Measurements from ENCODE around the gene OGN.

DNA sequence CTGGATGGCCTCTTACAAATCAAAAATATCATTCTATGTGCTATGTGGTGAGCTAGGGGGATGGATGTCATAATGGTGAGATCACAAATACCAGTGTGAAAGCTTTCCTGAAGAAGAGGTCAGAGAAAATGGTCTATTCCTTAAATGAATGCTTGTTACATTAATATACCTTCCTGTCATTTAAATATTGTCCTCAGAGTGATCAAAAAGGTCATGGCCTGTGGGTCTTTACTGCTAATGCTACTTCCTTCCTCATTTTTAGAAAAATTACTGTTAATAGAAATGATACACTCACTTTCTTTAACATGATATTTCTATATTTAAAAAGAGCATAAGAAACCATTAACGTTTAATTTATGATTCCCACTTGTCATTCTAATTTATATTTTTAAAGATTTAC is 10.2 kb upstream of the OGN start:
- TF ChIP-seq POLR2AphosphoS5 (IDR thresholded peaks at IDR 0.05; ENCODE audit: low read depth, low read length) (no peak), TAF1 (IDR thresholded peaks at IDR 0.05; ENCODE audit: borderline replicate concordance, insufficient read depth, low read length) (no peak), FOXP2 (optimal IDR thresholded peaks at IDR 0.05; ENCODE audit: borderline replicate concordance, extremely low read depth, extremely low read length, insufficient read depth) (no peak)
- TF ChIP-seq, protein P1, sequence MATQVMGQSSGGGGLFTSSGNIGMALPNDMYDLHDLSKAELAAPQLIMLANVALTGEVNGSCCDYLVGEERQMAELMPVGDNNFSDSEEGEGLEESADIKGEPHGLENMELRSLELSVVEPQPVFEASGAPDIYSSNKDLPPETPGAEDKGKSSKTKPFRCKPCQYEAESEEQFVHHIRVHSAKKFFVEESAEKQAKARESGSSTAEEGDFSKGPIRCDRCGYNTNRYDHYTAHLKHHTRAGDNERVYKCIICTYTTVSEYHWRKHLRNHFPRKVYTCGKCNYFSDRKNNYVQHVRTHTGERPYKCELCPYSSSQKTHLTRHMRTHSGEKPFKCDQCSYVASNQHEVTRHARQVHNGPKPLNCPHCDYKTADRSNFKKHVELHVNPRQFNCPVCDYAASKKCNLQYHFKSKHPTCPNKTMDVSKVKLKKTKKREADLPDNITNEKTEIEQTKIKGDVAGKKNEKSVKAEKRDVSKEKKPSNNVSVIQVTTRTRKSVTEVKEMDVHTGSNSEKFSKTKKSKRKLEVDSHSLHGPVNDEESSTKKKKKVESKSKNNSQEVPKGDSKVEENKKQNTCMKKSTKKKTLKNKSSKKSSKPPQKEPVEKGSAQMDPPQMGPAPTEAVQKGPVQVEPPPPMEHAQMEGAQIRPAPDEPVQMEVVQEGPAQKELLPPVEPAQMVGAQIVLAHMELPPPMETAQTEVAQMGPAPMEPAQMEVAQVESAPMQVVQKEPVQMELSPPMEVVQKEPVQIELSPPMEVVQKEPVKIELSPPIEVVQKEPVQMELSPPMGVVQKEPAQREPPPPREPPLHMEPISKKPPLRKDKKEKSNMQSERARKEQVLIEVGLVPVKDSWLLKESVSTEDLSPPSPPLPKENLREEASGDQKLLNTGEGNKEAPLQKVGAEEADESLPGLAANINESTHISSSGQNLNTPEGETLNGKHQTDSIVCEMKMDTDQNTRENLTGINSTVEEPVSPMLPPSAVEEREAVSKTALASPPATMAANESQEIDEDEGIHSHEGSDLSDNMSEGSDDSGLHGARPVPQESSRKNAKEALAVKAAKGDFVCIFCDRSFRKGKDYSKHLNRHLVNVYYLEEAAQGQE (IDR thresholded peaks at IDR 0.05; ENCODE audit: insufficient read depth in 1 of 2, low read depth in 2 of 2, low read length in 2 of 2), result no peak
